A549 treated with ZK216348 at 1 μM for 4 hours (cell line): ENCODE data around the gene SLC12A2. TPM values are rescaled to one million over a fixed set of nuclear protein-coding genes. Genes with fewer than 3 reads are reported as not detected.

Source experiments
- total RNA-seq: library from RNA; stranded (reverse); fragments of 200-300 nt; extraction: Qiagen RNA extraction; gene quantifications from 5 replicates; pipeline ENCODE4 v1.2.3, GENCODE V29; 2022; ENCODE audit warnings: low read depth

The SLC12A2 gene
- 11.1 to 16.7 TPM (median 12.8 TPM) in 5 replicates for total RNA-seq

DNA sequence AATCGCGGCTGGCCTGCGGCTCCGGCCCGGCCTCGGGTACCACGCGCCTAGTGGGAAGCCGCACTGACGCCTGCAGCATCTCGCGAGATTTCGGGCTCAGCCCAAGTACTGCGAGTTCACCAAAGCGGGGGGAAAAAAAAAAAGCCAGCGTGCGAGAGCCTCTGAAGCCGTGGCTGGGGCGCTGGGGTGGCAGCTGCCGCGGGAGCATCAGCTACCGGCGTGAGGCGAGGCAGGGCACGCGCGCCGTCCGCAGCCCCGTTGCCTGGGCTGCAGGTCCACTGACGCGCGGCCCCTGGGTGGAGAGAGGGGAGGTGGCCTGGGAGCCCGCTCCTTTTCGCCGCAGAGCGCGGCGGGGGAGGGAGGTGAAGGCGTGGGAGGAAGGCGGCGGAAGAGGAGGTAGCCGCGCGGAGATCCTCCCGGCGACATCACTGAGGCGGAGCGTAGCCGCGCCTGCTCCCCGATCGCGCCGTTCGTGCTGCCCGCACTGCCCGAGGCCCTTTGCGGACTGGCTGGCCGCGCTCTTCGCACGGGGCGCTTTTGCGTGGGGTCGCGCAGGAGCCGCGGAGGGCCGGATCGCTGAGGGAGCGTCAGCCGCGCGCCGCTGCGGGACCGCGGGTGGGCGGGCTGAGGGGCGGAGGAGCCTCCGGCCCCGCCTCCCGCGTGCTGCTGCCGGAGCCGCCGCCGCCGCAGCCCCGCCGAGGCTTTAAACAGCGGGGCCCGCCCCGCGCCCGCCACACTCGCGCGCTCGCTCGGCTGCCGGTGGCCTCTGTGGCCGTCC lies at the start of gene SLC12A2:
Gene SLC12A2 (plus strand): TSS at position 734 of the 778 bp plus-strand sequence. CDS start 189 bp downstream, outside the sequence.

